Hypothalamus (tissue), 51 donors: ENCODE measurements around the gene ECSCR.
A peak's percentile ranks its signal among the peaks of the same experiment; 100 is the strongest.
"Not testable (repeated sequence)": the region's sequence is repeated elsewhere in the genome, so short reads cannot be mapped to it uniquely, and the experiment has no call there.

ENCODE experiments used
- DNase-seq, 51 donors: peaks; one replicate each; lab custom pipeline; 2025; lab: John Stamatoyannopoulos, UW

ECSCR gene

GRCh38 chr5:139446956-139447779 is 15.4 kb downstream of the ECSCR start:
- no peak for DNase-seq

- DNase-seq: no peak
Observed at GRCh38 chr5:139445325-139446170, 17.0 kb downstream of the ECSCR start.

GRCh38 chr5:139443831-139444453 is 18.6 kb downstream of the ECSCR start:
- DNase-seq: no peak

- not testable (repeated sequence) for DNase-seq
Observed at GRCh38 chr5:139440416-139440815, 22.1 kb downstream of the ECSCR start.

DNA sequence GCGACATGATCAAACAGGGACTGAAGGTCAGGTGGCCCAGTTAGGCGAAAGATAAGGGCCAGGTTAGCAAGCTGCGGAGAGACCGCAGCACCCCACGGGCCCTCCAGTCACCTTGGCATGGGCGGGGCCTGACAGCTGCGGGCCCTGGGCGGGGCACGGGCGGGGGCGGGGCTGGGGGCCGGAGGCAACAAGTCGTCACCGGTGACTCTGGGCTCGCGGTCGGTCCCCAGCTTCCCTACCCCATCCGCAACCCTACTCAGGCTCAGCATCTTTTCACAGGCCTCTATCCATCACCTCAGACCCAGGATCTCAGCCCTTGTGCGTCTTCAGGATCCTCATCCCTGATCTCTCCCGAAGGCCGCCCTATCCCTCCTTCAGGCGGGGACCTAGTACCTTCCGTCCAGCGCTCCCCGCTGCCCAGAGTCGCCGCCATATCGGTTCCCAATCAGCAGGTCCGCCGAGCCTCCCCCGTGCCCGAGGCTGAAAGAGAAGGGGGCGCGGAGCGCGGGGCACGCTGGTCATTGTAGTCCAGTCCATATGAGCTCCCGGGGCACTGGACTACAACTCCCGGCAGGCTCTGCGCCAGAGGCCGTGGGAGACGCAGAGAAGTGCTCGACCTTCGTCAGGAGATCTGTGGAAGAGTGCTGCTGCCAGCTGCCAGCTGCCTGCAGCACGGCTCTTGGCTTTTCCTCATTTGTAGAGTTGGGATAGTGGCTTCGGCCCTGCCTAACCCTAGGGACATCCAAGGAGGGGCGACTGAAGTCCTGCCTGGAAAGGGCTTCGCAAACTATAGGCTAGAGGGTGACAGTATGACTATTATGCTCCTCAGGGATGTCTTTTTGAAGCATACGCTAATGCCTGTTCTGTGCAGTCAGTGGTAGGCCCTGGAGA is 23.3 kb downstream of the ECSCR start, which contains the start of gene DNAJC18:
TSS of gene DNAJC18 (minus strand) at position 513 of the 891 bp plus-strand sequence. CDS start at position 433, 80 bp downstream.
- peak; percentile 56 to 98 (median 90) for DNase-seq

GRCh38 chr5:139438707-139439012 is 23.9 kb downstream of the ECSCR start:
- DNase-seq: peak in 2 of 51 donors; percentile 33 to 64

GRCh38 chr5:139435676-139436075 is 26.9 kb downstream of the ECSCR start:
- DNase-seq: no peak

DNA sequence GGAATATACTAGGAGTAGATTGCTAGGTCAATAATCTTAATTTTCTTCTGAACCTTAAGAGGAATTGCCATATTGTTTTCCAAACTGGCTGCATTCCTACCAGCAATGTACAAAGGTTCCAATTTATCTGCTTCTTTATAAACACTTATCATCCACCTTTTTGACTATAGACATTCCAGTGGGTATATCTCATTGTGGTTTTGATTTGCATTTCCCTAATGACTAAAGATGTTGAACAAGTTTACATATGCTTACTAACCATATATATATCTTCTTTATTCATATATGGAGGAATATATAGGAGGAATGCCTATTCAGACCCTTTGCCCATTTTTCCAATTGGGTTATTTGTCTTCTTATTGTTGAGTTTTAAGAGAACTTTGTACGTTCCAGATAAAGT is 30.8 kb downstream of the ECSCR start:
- no peak for DNase-seq

- no peak for DNase-seq
Observed at GRCh38 chr5:139430015-139430414, 32.5 kb downstream of the ECSCR start.

DNA sequence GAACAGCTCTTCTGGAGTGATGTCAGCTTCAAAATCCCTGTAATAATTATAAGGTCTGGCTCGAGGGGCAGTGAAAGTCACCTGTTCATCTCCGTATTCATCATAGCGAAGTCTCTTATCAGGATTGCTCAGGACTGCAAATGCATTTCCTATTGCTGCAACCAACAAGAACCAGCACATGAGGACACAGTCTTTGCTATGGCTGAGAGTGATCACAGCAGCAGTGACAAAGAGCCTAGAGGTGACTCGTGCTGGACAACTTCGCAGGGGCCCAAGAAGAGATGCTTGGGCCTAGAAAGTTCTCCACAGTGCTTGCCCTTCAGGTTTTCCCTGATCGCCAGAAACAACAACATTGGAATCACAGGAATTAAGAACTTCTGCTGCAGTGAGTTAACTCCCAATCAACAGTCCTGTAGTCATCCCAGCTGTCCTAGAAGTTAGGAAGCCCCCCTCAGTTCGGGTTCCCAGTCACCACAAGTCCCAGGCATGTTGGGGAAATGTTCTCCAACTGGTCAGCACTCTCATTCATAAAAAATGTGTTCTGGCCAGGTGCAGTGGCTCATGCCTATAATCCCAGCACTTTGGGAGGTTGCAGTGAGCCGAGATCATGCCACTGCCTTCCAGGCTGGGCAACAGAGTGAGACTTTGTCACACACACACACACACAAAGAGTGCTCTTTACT is 36.2 kb downstream of the ECSCR start:
- DNase-seq: no peak

DNA sequence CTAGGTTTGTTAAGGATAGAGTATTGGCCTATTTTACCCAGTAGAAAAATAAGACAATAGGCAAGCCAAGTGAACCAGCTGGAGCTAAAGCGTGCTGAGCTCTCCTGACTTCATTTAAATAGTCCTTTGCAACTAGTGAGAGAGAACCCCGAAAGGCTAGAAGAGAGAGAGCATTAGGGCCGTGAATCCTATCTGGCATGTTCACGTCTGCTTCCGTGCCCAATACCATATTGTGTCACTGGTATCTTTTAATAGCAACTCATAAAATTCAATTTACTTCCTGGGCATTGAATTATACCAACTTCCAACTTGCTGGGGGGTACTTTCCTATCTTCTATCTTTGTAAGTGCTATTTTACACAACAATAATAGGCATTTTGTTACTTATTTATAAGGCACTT is 37.0 kb downstream of the ECSCR start:
- no peak for DNase-seq

DNA sequence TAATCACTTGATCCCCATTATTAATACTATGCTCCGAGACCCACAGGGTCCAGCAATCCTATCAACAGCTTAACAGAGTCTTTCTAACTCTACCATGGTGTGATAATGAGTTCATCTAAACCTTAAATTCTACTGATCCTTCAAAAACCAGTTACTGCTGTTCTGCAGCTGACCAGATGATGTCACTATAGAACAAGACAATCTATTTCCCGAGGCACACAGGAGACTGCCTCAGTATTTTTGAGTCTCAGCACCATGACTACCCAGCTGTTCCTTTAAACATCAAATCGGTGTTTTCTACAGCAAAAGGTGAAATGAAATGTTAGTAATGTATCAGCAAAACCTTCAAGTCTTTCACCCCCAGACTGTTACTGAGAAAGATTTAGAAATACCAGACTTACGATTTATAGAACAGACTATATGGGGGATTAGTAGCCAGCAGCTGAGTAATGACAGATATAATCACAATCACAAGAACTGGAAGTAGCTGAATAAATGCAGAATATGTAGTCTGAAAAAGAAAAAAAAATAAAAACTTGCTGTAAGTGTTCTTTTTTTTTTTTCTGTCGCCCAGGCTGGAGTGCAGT is 40.1 kb downstream of the ECSCR start:
- peak in 10 of 51 donors; percentile 4 to 67 (median 22) for DNase-seq

GRCh38 chr5:139419226-139420192 is 43.0 kb downstream of the ECSCR start:
- DNase-seq: no peak

DNA sequence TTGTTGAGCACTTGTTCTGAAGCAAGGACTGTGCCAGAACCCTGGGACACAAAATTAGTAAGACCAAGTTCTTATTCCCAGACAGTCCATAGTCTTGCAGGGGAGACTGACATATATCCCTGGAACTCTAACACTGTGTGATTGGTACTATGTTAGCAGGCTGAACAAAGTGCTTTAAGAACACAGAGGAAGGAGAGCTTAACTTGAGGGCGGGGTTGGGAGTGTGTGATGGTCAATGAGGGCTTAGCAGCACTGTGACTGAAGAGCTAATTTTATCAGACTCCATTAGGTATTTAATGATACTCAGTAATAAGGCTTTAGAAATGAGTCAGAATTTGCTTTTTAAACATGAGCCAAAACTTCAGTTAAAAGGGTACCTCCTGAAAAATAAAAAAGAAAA is 43.8 kb downstream of the ECSCR start:
- no peak for DNase-seq

GRCh38 chr5:139417214-139417613 is 45.3 kb downstream of the ECSCR start:
- peak in 2 of 51 donors; percentile 21 to 32 for DNase-seq

GRCh38 chr5:139416651-139417050 is 45.9 kb downstream of the ECSCR start:
- DNase-seq: no peak

- DNase-seq: no peak
Observed at GRCh38 chr5:139415869-139416268, 46.7 kb downstream of the ECSCR start.
